Left lung (tissue), 10 donors: ENCODE data around the gene ALKBH2. TPM values are rescaled to one million over a fixed set of nuclear protein-coding genes. Genes with fewer than 3 reads are reported as not detected.

Source experiments
- ATAC-seq: fragments of 200-7000 bp; cut with Tn5 transposase; one replicate; pipeline ENCODE4 v1.9.1; 2020; ENCODE audit warnings: moderate library complexity
- DNase-seq, 4 donors: peaks; one replicate each; pipeline ENCODE4 v3.0.0-alpha.2; 2013 to 2020
- H3K27ac ChIP-seq, 2 donors: fragments of 200-600 bp; sonication (generic) in 1 of 2; one replicate each; pipeline versions ENCODE4 v1.5.0 to v1.8.0; 2020 to 2021
- H3K27me3 ChIP-seq, 2 donors: fragments of 200-600 bp; sonication (generic) in 1 of 2; one replicate each; pipeline versions ENCODE4 v1.5.0 to v1.8.0; 2020 to 2021
- H3K36me3 ChIP-seq, 2 donors: fragments of 200-600 bp; sonication (generic) in 1 of 2; one replicate each; pipeline versions ENCODE4 v1.5.0 to v1.8.0; 2020 to 2021
- H3K4me1 ChIP-seq, 2 donors: fragments of 200-600 bp; one replicate each; pipeline ENCODE4 v1.8.0; 2021
- H3K4me3 ChIP-seq, 2 donors: fragments of 200-600 bp; sonication (generic) in 1 of 2; one replicate each; pipeline versions ENCODE4 v1.5.0 to v1.8.0; 2020 to 2021; ENCODE audit warnings: mild to moderate bottlenecking in 1 of 2
- H3K9me3 ChIP-seq, 2 donors: fragments of 200-600 bp; sonication (generic) in 1 of 2; one replicate each; pipeline versions ENCODE4 v1.5.0 to v1.8.0; 2020 to 2021
- intact Hi-C, 2 donors: fragments of 100-400 bp; cut with DNase I; formaldehyde crosslinking; loops; one replicate each; pipeline versions ENCODE4 v1.11.2 to v1.14.2; 2022
- polyA plus RNA-seq, 6 donors: library from polyadenylated mRNA; unstranded; fragments of 120-200 nt; gene quantifications; one replicate each; pipeline ENCODE4 v1.2.1, GENCODE V29; 2013; ENCODE audit not compliant: insufficient read length in 6 of 6
- total RNA-seq, 2 donors: library from RNA; stranded (reverse); fragmentation: NEBNext Ultra II Directional; extraction: Animal tissue kit (Norgen Biotek cat#: 25700); gene quantifications; one replicate each; pipeline ENCODE4 v1.2.1, GENCODE V29; 2021
- TF ChIP-seq, protein P1 (sequence below), 2 donors: fragments of 200-600 bp; sonication (generic) in 1 of 2; IDR thresholded peaks; one replicate each; pipeline versions ENCODE4 v1.5.0 to v1.8.0; 2021; ENCODE audit warnings: antibody characterized with exemption in 2 of 2
- donor health status: DM: no; HTN: yes; CAD: no.
- donor health status: DM: no; HTN: no; CAD: no.

ALKBH2 gene
- total and polyA plus RNA-seq, 8 donors = 7.3 to 32.5 (median 28.0) TPM

DNA sequence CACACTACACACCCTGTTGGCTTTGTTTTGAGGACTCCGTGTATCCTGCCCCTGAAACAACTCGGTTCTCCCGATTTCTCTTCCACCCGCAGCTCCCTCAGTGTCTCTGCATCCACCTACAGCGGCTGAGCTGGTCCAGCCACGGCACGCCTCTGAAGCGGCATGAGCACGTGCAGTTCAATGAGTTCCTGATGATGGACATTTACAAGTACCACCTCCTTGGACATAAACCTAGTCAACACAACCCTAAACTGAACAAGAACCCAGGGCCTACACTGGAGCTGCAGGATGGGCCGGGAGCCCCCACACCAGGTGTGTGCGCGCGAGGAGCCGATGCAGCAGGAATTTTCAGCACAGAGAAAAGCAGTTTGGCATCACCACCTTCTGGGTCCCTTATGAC, 10.5 kb downstream of the ALKBH2 start:
- no peak for DNase-seq
- H3K27ac ChIP-seq = no peak overlapping the region
- H3K4me3 ChIP-seq = no peak overlapping the region
- peaks cover 0 to 8% of the 10 kb centered on the region in 2 donors for H3K9me3 ChIP-seq
- H3K27me3 ChIP-seq = no peaks in the 10 kb centered on the region
- TF ChIP-seq, protein P1, sequence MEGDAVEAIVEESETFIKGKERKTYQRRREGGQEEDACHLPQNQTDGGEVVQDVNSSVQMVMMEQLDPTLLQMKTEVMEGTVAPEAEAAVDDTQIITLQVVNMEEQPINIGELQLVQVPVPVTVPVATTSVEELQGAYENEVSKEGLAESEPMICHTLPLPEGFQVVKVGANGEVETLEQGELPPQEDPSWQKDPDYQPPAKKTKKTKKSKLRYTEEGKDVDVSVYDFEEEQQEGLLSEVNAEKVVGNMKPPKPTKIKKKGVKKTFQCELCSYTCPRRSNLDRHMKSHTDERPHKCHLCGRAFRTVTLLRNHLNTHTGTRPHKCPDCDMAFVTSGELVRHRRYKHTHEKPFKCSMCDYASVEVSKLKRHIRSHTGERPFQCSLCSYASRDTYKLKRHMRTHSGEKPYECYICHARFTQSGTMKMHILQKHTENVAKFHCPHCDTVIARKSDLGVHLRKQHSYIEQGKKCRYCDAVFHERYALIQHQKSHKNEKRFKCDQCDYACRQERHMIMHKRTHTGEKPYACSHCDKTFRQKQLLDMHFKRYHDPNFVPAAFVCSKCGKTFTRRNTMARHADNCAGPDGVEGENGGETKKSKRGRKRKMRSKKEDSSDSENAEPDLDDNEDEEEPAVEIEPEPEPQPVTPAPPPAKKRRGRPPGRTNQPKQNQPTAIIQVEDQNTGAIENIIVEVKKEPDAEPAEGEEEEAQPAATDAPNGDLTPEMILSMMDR (IDR thresholded peaks at IDR 0.05) = no peak
- peaks cover 0 to 81% of the 10 kb centered on the region in 2 donors for H3K36me3 ChIP-seq
- intact Hi-C loops = no loop called here
- no peak for ATAC-seq
- no peaks in the 10 kb centered on the region for H3K4me1 ChIP-seq

GRCh38 chr12:109074866-109075265, 18.4 kb downstream of the ALKBH2 start:
- no peak for ATAC-seq

GRCh38 chr12:109069307-109070271, 23.7 kb downstream of the ALKBH2 start:
- no peak for DNase-seq
- no peak overlapping the region for H3K4me3 ChIP-seq
- intact Hi-C loops = no loop called here
- H3K27me3 ChIP-seq = no peaks in the 10 kb centered on the region
- TF ChIP-seq, protein P1 (IDR thresholded peaks at IDR 0.05) = no peak
- H3K4me1 ChIP-seq = no peaks in the 10 kb centered on the region
- no peak for ATAC-seq
- H3K27ac ChIP-seq = no peak overlapping the region
- peaks cover 0 to 70% of the 10 kb centered on the region in 2 donors for H3K36me3 ChIP-seq
- H3K9me3 ChIP-seq = no peaks in the 10 kb centered on the region

More at GRCh38 chr12:109074866-109075265, 18.4 kb downstream of the ALKBH2 start:
- Histone ChIP-seq H3K27ac (no peak overlapping the region), H3K4me3 (no peak overlapping the region), H3K9me3 (peaks cover 0 to 8% of the 10 kb centered on the region in 2 donors), H3K4me1 (no peaks in the 10 kb centered on the region), H3K36me3 (peaks cover 0 to 70% of the 10 kb centered on the region in 2 donors), H3K27me3 (no peaks in the 10 kb centered on the region)
- intact Hi-C loops = no loop called here
- TF ChIP-seq, protein P1 (IDR thresholded peaks at IDR 0.05) = no peak
- no peak for DNase-seq

DNA sequence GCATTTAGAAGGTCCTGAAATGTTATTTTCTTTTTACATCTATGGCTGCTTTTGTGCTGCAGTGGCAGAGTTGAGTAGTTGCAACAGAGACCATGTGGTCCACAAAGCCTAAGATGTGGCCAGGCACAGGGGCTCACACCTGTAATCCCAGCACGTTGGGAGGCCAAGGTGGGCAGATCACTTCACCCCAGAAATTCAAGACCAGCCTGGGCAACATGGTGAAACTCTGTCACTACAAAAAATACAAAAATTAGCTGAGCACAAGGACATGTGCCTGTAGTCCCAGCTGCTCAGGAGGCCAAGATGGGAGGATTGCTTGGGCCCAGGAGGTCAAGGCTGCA, 27.4 kb downstream of the ALKBH2 start:
- Histone ChIP-seq H3K36me3 (peaks cover 0 to 45% of the 10 kb centered on the region in 2 donors), H3K4me1 (no peaks in the 10 kb centered on the region), H3K27ac (no peak overlapping the region), H3K9me3 (no peaks in the 10 kb centered on the region), H3K27me3 (no peaks in the 10 kb centered on the region), H3K4me3 (no peak overlapping the region)
- ATAC-seq = no peak
- intact Hi-C loops = no loop called here
- DNase-seq = no peak
- TF ChIP-seq, protein P1 (IDR thresholded peaks at IDR 0.05) = no peak

DNA sequence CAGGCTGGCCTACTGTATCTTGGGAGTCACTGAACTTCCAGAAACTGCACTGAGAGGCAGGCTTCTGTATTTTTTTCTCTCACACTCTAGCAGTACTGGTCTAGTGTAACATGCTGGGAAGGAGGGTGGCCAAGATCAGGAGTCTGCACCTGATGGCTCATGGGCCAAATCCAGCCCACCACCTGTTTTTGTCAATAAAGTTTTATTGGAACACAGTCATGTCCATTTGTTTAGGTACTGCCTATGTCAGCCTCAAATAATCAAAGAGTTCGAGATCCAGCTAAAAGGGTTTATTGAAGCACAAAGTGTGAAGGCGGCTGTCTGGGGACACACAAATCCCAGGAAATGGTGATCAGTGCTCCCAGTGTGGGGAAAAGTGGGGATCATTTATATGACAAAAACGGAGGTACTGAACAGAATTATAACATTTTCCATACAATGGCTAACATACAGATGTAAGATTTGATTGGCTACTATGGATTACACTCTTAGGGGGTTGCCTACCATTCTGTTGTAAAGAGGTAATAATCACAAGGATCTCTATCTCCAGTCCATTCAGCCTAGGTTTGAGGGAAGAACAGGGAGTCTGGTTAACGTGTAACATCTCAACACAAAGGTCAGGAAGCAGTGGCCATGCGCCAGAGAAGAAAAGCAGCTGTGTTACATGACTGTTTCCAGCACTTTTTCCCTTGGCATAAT, 28.0 kb downstream of the ALKBH2 start:
- peaks cover 0 to 43% of the 10 kb centered on the region in 2 donors for H3K36me3 ChIP-seq
- no peak for DNase-seq
- TF ChIP-seq, protein P1 (IDR thresholded peaks at IDR 0.05) = no peak
- no peaks in the 10 kb centered on the region for H3K27me3 ChIP-seq
- H3K4me3 ChIP-seq = no peak overlapping the region
- ATAC-seq = no peak
- no peaks in the 10 kb centered on the region for H3K9me3 ChIP-seq
- no peak overlapping the region for H3K27ac ChIP-seq
- intact Hi-C loops = no loop called here
- H3K4me1 ChIP-seq = no peaks in the 10 kb centered on the region
